GM21786 (cell line): Measurements from ENCODE around the gene MORN1.

Experiments used
- ATAC-seq: cut with Tn5 transposase; IDR thresholded peaks from one replicate; pipeline ENCODE4 v1.9.1; 2021; ENCODE audit not compliant: unreplicated experiment

The MORN1 gene

GRCh38 chr1:2375923-2376260, 15.5 kb downstream of the MORN1 start:
- no peak for ATAC-seq

- no peak for ATAC-seq
Observed at GRCh38 chr1:2375246-2375922, 16.0 kb downstream of the MORN1 start.

GRCh38 chr1:2374252-2375155, 16.9 kb downstream of the MORN1 start:
- ATAC-seq: no peak

GRCh38 chr1:2373551-2374251, 17.7 kb downstream of the MORN1 start:
- ATAC-seq: no peak

- no peak for ATAC-seq
Observed at GRCh38 chr1:2372551-2373490, 18.5 kb downstream of the MORN1 start.

- ATAC-seq: no peak
Observed at GRCh38 chr1:2368053-2368744, 23.2 kb downstream of the MORN1 start.

GRCh38 chr1:2363847-2364513, 27.4 kb downstream of the MORN1 start:
- no peak for ATAC-seq

- ATAC-seq: no peak
Observed at GRCh38 chr1:2360588-2361364, 30.6 kb downstream of the MORN1 start.

- ATAC-seq: no peak
Observed at GRCh38 chr1:2358651-2359640, 32.4 kb downstream of the MORN1 start.

- no peak for ATAC-seq
Observed at GRCh38 chr1:2358072-2358471, 33.3 kb downstream of the MORN1 start.

- ATAC-seq: no peak
Observed at GRCh38 chr1:2356911-2357845, 34.2 kb downstream of the MORN1 start.

- no peak for ATAC-seq
Observed at GRCh38 chr1:2356401-2356800, 35.0 kb downstream of the MORN1 start.

- no peak for ATAC-seq
Observed at GRCh38 chr1:2355373-2356261, 35.7 kb downstream of the MORN1 start.

GRCh38 chr1:2354511-2355372, 36.6 kb downstream of the MORN1 start:
- ATAC-seq: no peak
